GM13977 (cell line): Measurements from ENCODE around the gene CAPN1.

Source experiments
- DNase-seq: peaks from one replicate; pipeline ENCODE4 v3.0.0; 2012; ENCODE audit warnings: low spot score
- in situ Hi-C: fragments of 300-500 bp; cut with MboI; formaldehyde crosslinking; loops from one replicate; pipeline ENCODE4 v1.12.0; 2022; ENCODE audit warnings: low sequenced_read_pairs, low pct_unique_long_range_greater_than_20kb, mixed read lengths, inconsistent platforms; ENCODE audit not compliant: unreplicated experiment
- TF ChIP-seq, protein P1 (sequence below): IDR thresholded peaks from 2 replicates; pipeline ENCODE4 v1.5.1; 2012; ENCODE audit warnings: mild to moderate bottlenecking, control low read depth; ENCODE audit not compliant: insufficient read depth; ENCODE audit errors: extremely low read depth, missing control alignments

Gene CAPN1

DNA sequence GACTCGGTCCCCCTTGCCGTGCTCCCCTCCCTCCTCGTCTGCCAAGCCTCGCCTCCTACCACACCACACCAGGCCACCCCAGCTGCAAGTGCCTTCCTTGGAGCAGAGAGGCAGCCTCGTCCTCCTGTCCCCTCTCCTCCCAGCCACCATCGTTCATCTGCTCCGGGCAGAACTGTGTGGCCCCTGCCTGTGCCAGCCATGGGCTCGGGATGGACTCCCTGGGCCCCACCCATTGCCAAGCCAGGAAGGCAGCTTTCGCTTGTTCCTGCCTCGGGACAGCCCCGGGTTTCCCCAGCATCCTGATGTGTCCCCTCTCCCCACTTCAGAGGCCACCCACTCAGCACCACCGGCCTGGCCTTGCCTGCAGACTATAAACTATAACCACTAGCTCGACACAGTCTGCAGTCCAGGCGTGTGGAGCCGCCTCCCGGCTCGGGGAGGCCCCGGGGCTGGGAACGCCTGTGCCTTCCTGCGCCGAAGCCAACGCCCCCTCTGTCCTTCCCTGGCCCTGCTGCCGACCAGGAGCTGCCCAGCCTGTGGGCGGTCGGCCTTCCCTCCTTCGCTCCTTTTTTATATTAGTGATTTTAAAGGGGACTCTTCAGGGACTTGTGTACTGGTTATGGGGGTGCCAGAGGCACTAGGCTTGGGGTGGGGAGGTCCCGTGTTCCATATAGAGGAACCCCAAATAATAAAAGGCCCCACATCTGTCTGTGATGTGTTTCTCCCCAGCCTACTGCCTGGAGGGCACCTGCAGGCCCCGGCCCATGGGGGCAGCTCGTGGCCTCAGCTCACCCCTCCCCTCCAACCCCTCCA, 29.8 kb downstream of the CAPN1 start:
- TF ChIP-seq, protein P1, sequence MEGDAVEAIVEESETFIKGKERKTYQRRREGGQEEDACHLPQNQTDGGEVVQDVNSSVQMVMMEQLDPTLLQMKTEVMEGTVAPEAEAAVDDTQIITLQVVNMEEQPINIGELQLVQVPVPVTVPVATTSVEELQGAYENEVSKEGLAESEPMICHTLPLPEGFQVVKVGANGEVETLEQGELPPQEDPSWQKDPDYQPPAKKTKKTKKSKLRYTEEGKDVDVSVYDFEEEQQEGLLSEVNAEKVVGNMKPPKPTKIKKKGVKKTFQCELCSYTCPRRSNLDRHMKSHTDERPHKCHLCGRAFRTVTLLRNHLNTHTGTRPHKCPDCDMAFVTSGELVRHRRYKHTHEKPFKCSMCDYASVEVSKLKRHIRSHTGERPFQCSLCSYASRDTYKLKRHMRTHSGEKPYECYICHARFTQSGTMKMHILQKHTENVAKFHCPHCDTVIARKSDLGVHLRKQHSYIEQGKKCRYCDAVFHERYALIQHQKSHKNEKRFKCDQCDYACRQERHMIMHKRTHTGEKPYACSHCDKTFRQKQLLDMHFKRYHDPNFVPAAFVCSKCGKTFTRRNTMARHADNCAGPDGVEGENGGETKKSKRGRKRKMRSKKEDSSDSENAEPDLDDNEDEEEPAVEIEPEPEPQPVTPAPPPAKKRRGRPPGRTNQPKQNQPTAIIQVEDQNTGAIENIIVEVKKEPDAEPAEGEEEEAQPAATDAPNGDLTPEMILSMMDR: no peak
- no peak for DNase-seq
- in situ Hi-C loops: no loop called here

DNA sequence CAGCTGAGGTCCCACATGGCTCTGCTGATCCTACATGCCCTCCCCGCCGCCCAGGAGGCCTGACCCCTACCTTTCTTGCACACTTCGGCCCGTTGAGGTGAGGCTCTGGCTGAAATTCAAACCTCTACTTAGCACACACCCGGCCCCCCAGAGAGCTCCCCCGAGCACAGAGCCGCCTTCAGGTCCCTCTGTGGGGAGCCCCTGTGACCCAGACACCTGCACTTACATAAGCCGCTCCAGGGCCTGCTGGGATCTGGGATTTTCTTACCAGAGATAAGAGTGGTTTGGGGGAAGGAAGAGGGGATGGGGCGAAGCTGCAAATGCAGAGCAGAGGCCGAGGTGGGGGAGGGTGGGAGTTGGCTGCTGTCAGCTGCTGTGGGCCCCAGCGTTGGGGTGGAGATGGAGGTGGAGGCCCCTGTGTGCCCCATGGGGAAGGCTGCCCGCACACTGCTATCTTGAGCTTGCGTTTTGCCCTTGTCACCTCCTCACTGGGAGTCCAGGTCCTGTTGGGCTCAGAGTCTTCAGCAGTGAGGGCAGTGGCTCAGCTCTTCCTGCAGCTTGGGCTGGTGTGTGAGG, 30.6 kb downstream of the CAPN1 start:
- TF ChIP-seq, protein P1: no peak
- DNase-seq: peak; percentile 18
- in situ Hi-C loops: no loop called here

DNA sequence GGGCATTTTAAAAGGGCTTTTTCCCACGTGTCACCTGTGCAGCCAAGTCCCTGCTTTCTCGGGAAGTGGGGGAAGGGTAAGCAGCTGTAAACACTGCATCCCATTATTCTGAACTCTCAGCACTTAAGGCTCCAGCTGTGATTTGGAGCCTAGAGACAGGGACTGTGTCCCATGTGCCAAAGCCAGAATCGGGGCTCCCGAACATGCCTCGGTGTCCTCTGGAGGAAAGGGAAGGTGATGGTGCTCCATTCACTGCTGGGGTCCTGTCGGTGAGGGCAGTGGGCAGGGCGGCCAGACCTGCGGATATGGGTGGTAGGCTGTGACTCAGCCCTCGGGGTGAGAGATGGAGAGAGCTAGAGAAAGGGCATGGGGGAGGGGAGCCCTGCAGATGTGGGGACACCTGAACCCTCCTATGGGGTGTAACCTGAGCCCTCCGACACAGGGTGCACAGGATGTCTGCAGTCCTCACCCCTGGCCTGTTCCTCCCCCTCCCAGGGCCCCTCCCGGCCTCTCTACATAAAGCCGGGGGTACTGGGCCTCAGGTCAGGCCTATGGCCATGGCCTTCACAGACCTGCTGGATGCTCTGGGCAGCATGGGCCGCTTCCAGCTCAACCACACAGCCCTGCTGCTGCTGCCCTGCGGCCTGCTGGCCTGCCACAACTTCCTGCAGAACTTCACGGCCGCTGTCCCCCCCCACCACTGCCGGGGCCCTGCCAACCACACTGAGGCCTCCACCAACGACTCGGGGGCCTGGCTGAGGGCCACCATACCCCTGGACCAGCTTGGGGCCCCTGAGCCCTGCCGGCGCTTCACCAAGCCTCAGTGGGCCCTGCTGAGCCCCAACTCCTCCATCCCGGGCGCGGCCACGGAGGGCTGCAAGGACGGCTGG, 31.8 kb downstream of the CAPN1 start:
- DNase-seq: peak; percentile 28
- in situ Hi-C loops: no loop called here
- TF ChIP-seq, protein P1: no peak

DNA sequence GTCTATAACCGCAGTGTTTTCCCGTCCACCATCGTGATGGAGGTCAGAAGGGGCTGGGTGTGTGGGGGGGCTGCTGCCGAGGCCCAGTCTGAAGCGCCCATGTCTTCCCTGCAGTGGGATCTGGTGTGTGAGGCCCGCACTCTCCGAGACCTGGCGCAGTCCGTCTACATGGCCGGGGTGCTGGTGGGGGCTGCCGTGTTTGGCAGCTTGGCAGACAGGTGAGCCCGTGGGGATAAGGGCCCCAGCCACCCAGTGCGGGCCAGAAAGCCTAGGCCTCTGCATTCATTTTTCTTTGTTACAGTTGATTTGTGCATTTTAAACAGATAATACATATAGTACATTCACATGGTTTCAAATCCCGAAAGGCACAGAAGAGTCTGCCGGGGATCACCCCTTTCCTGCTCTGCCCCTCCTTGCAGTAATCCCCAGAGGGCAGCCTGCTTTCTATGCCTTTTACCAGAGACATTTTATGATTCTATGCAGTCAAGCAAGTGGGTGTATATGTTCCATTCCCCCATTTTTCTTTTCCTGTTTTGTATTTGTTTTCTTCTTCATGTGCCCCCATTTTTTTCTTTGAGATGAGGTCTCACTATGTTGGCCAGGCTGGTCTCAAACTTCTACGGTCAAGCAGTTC, 32.6 kb downstream of the CAPN1 start:
- DNase-seq: peak; percentile 19
- in situ Hi-C loops: no loop called here
- TF ChIP-seq, protein P1: no peak

DNA sequence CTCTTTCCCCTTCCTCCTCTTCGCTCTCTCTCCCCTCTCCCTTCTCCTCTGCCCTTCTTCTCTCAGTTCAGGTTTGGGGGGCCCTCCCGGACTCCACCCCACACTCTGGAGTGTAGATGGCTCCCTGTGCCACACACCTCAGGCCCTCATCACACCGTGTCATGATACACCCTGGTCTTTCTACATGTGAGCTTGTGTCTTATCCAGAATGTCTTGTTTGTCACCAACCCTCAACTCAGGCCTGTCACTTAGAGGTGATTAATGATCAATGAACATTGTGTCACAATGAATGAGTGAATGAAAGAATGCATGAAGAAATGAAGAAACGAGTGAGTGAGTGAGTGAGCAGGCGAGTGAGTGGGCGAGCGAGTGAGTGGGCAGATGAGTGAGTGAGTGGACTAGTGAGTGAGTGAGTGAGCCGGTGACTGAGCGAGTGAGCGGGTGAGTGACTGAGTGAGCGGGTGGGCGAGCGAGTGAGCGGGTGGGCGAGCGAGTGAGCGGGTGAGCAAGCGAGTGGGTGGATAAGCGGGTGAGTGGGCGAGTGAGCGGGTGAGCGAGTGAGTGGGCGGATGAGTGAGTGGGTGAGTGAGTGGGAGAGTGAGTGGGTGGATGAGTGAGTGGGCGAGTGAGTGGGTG, 33.8 kb downstream of the CAPN1 start:
- DNase-seq: no peak
- TF ChIP-seq, protein P1: no peak
- in situ Hi-C loops: no loop called here

DNA sequence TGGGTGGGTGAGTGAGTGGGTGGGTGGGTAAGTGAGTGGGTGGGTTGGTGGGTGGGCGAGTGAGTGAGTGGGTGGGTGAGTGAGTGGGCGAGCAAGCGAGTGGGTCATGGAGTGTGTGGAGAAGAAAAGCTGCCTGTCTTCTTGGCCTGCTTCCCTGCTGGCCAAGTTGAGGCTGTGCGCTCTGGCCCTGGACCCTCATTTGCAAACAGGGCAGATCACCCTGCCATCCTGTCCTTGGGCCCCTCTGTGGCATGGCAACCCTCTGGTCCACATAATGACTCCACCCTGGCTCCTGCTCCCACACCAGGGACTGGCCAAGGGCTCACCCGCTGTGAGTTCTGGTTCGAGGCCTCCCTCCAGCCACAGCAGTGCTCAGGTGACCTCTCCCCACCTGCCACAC, 35.1 kb downstream of the CAPN1 start:
- in situ Hi-C loops: no loop called here
- TF ChIP-seq, protein P1: no peak
- no peak for DNase-seq
